Panc1 (cell line): ENCODE measurements around the gene CCDC73.

ENCODE experiments used
- CTCF ChIP-seq: fragments of 450-650 bp; IDR thresholded peaks from 2 replicates; pipeline ENCODE4 v1.5.1; 2017; ENCODE audit warnings: mild to moderate bottlenecking
- REST ChIP-seq, 2 experiments: IDR thresholded peaks; 2 replicates each; pipeline ENCODE4 v1.6.1; 2011 to 2012; ENCODE audit warnings: low read depth in 2 of 2, control low read depth in 1 of 2, low read length in 1 of 2, mild to moderate bottlenecking in 1 of 2, moderate library complexity in 1 of 2; ENCODE audit not compliant: insufficient read depth in 1 of 2

- TF ChIP-seq CTCF (no peak), REST (IDR thresholded peaks at IDR 0.05; ENCODE audit: insufficient read depth in 1 of 2, low read depth in 2 of 2, low read length in 1 of 2) (no peak)
These were observed 18.6 kb downstream of the CCDC73 start for GRCh38 chr11:32775908-32776307.
